ENCODE results near the gene UNKL.
A peak's percentile ranks its signal among the peaks of the same experiment; 100 is the strongest.

UNKL gene

GRCh38 chr16:1348441-1348840 is 66.1 kb downstream of the UNKL start:
- no peak for DNase-seq

- no peak for DNase-seq
Observed at GRCh38 chr16:1347962-1348361, 66.5 kb downstream of the UNKL start.

GRCh38 chr16:1347286-1347855 is 67.1 kb downstream of the UNKL start:
- DNase-seq, result no peak

- no peak for DNase-seq
Observed at GRCh38 chr16:1346422-1347285, 67.8 kb downstream of the UNKL start.

- no peak for DNase-seq
Observed at GRCh38 chr16:1345651-1346421, 68.7 kb downstream of the UNKL start.

- DNase-seq, result no peak
Observed at GRCh38 chr16:1345087-1345486, 69.4 kb downstream of the UNKL start.

- DNase-seq, result no peak
Observed at GRCh38 chr16:1344499-1344898, 70.0 kb downstream of the UNKL start.

GRCh38 chr16:1343428-1344242 is 70.9 kb downstream of the UNKL start:
- no peak for DNase-seq

- peak; percentile 96 for DNase-seq
Observed at GRCh38 chr16:1342526-1343427, 71.7 kb downstream of the UNKL start.

- DNase-seq, result no peak
Observed at GRCh38 chr16:1341495-1342420, 72.7 kb downstream of the UNKL start.

- no peak for DNase-seq
Observed at GRCh38 chr16:1340730-1341494, 73.6 kb downstream of the UNKL start.

- DNase-seq, result no peak
Observed at GRCh38 chr16:1338855-1339675, 75.4 kb downstream of the UNKL start.

GRCh38 chr16:1338119-1338730 is 76.3 kb downstream of the UNKL start:
- DNase-seq, result no peak

GRCh38 chr16:1337486-1337885 is 77.0 kb downstream of the UNKL start:
- no peak for DNase-seq

GRCh38 chr16:1336619-1337018 is 77.9 kb downstream of the UNKL start:
- DNase-seq, result no peak

GRCh38 chr16:1335996-1336395 is 78.5 kb downstream of the UNKL start:
- peak; percentile 47 for DNase-seq

- DNase-seq, result peak; percentile 58
Observed at GRCh38 chr16:1335211-1335971, 79.1 kb downstream of the UNKL start.

- no peak for DNase-seq
Observed at GRCh38 chr16:1334739-1335138, 79.8 kb downstream of the UNKL start.

Measured in NCI-H1092 (cell line).